Adrenal gland (tissue), 12 donors: ENCODE measurements around the gene TDRD10. TPM values are rescaled to one million over a fixed set of nuclear protein-coding genes. Genes with fewer than 3 reads are reported as not detected.

Source experiments
- DNase-seq, 7 donors: peaks; one replicate each; pipeline ENCODE4 v3.0.0-alpha.2; 2019 to 2020
- H3K27ac ChIP-seq, 5 donors: fragments of 200-600 bp; sonication (generic) in 4 of 5; 1 replicate in 3 of 5; 2 replicates in 2 of 5; pipeline versions ENCODE4 v1.5.1 to v1.8.0; 2016 to 2020; ENCODE audit warnings: mild to moderate bottlenecking in 1 of 5
- H3K27me3 ChIP-seq: fragments of 200-600 bp; 2 replicates; pipeline ENCODE4 v1.8.0; 2021
- H3K36me3 ChIP-seq, 2 donors: fragments of 200-600 bp; replicated peaks in 1 of 2; 1 replicate in 1 of 2; 2 replicates in 1 of 2; pipeline versions ENCODE4 v1.5.1 to v1.8.0; 2018 to 2022
- H3K4me1 ChIP-seq, 2 donors: fragments of 200-600 bp; replicated peaks in 1 of 2; 1 replicate in 1 of 2; 2 replicates in 1 of 2; pipeline versions ENCODE4 v1.5.1 to v1.8.0; 2018 to 2021
- H3K4me3 ChIP-seq, 4 donors: fragments of 200-600 bp; sonication (generic) in 3 of 4; one replicate each; pipeline ENCODE4 v1.5.1; 2016 to 2018
- H3K9me3 ChIP-seq, 3 donors: fragments of 200-600 bp; sonication (generic) in 1 of 3; replicated peaks in 1 of 3; 1 replicate in 2 of 3; 2 replicates in 1 of 3; pipeline versions ENCODE4 v1.5.1 to v1.8.0; 2016 to 2021
- CTCF ChIP-seq, 6 experiments: fragments of 450-650 bp in 4 of 6; fragments of 200-600 bp in 2 of 6; sonication (generic) in 1 of 6; IDR thresholded peaks; 1 replicate in 5 of 6; 2 replicates in 1 of 6; pipeline versions ENCODE4 v1.5.1 to v1.8.0; 2016 to 2021; ENCODE audit warnings: antibody characterized with exemption in 6 of 6, mild to moderate bottlenecking in 2 of 6, moderate library complexity in 1 of 6
- POLR2A ChIP-seq, 2 donors: fragments of 450-650 bp; IDR thresholded peaks; one replicate each; pipeline ENCODE4 v1.6.1; 2017; ENCODE audit warnings: antibody characterized with exemption in 2 of 2, mild to moderate bottlenecking in 2 of 2, moderate library complexity in 1 of 2
- WGBS, 4 donors: extraction: QIAGEN DNeasy Blood & Tissue Kit in 2 of 4; methylation state at CpG; one replicate each; pipeline versions ENCODE4 v1.1.5 to v1.1.7; 2013 to 2017; 5-methylcytosine and 5-hydroxymethylcytosine counted together
- intact Hi-C, 2 donors: fragments of 100-400 bp; cut with DNase I; formaldehyde crosslinking; loops; one replicate each; pipeline versions ENCODE4 v1.14.1 to v1.15.0; 2022 to 2023
- polyA plus RNA-seq, 3 donors: library from polyadenylated mRNA; stranded (reverse); fragments of 200-250 nt in 2 of 3; fragments of 350-450 nt in 1 of 3; fragmentation: Illumina TruSeq in 1 of 3; extraction: RNeasy Lipid Tissue Mini Kit (QIAGEN cat#74804) in 1 of 3; gene quantifications; one replicate each; pipeline ENCODE4 v1.2.3, GENCODE V29; 2013 to 2014
- total RNA-seq, 9 donors: library from RNA; depleted of rRNA in 4 of 9; stranded (reverse); fragments of >200 nt in 4 of 9; fragments of 120-200 nt in 1 of 9; fragmentation: NEBNext Ultra II Directional in 1 of 9; extraction: Animal tissue kit (Norgen Biotek cat#: 25700) in 1 of 9; gene quantifications; one replicate each; pipeline versions ENCODE4 v1.1.0 to v1.2.4, GENCODE V29; 2013 to 2023
- donor health status: healthy with polysubstance abuse.
- donor health status: Bipolar disorder and iron deficiency.
- donor health status: DM: yes; HTN: yes; CAD: no.
- donor health status: DM: no; HTN: no; CAD: no.
- donor health status: DM: no; HTN: no; CAD: no.
- donor health status: DM: yes; HTN: yes; CAD: no.

TDRD10 gene
- total and polyA plus RNA-seq, 12 donors, result 0.55 to 24.9 (median 3.6) TPM; not detected in 1

GRCh38 chr1:154514066-154514553, 12.1 kb downstream of the TDRD10 start:
- Histone ChIP-seq H3K4me1 (no peaks in the 10 kb centered on the region), H3K4me3 (no peak overlapping the region), H3K27ac (no peak overlapping the region), H3K27me3 (no peaks in the 10 kb centered on the region), H3K9me3 (no peaks in the 10 kb centered on the region), H3K36me3 (no peaks in the 10 kb centered on the region)
- no peak for DNase-seq
- TF ChIP-seq POLR2A (IDR thresholded peaks at IDR 0.05), result no peak
- no peak for TF ChIP-seq CTCF (IDR thresholded peaks at IDR 0.05)
- 78 to 88% (median 83%) methylated on average over 7 of the region's 7 CpGs for WGBS, 4 donors
- intact Hi-C loops, result no loop called here

DNA sequence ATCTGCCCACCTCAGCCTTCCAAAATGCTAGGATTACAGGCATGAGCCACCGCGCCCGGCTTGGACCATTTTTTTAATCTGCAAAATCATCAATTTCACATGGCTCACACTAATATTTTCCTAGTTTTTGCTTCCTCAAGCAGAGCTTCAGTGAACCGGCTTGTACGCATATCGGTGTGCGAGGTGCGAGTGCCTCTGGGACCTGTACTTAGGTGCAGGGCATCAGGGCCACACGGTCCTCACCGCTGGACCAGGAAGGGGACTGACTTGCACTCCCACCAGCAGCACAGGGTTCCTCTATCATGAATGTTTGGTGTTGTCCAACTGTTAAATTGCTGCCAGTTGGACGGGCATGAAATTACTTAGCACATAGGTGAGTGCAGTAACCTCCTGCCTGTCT, 15.6 kb downstream of the TDRD10 start:
- 93 to 97% (median 94%) methylated on average over 11 of the region's 11 CpGs for WGBS, 4 donors
- intact Hi-C loops, result no loop called here

DNA sequence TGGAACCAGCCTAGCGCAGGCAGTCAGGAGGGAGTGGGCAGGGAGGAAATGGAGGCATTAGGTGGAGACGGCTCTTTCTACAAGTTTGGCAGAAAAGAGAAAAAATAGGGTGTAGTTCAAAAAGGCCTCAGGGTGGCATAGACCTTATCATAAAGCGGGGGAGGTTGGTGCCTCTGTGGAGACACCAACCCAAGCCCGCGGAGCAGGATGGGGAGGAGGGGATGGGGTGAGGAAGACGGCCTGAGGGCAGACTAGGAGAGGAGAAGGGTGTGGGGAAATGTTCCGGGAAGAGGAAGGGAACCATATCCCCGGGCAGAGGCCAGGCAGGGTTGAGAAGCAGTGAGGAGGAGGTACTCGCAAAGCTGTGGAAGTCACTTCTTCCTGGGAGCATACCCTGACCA, 17.6 kb downstream of the TDRD10 start:
- peak overlapping the region in 2 of 5 donors; percentile 14 to 26 for H3K27ac ChIP-seq
- H3K4me1 ChIP-seq, result no peaks in the 10 kb centered on the region
- H3K27me3 ChIP-seq, result no peaks in the 10 kb centered on the region
- no peak overlapping the region for H3K4me3 ChIP-seq
- no peak for TF ChIP-seq CTCF (IDR thresholded peaks at IDR 0.05)
- no peak for TF ChIP-seq POLR2A (IDR thresholded peaks at IDR 0.05)
- intact Hi-C loops, result no loop called here
- no peaks in the 10 kb centered on the region for H3K36me3 ChIP-seq
- H3K9me3 ChIP-seq, result no peaks in the 10 kb centered on the region
- WGBS, 4 donors, result 71 to 79% (median 73%) methylated on average over 9 of the region's 9 CpGs
- DNase-seq, result peak in 4 of 7 donors; percentile 8 to 27 (median 20)

More for the DNA sequence above, 15.6 kb downstream of the TDRD10 start:
- no peak for DNase-seq
- no peaks in the 10 kb centered on the region for H3K36me3 ChIP-seq
- H3K27ac ChIP-seq, result no peak overlapping the region
- no peaks in the 10 kb centered on the region for H3K9me3 ChIP-seq
- no peaks in the 10 kb centered on the region for H3K27me3 ChIP-seq
- TF ChIP-seq CTCF (IDR thresholded peaks at IDR 0.05) (no peak), POLR2A (IDR thresholded peaks at IDR 0.05) (no peak)
- no peak overlapping the region for H3K4me3 ChIP-seq
- H3K4me1 ChIP-seq, result no peaks in the 10 kb centered on the region

DNA sequence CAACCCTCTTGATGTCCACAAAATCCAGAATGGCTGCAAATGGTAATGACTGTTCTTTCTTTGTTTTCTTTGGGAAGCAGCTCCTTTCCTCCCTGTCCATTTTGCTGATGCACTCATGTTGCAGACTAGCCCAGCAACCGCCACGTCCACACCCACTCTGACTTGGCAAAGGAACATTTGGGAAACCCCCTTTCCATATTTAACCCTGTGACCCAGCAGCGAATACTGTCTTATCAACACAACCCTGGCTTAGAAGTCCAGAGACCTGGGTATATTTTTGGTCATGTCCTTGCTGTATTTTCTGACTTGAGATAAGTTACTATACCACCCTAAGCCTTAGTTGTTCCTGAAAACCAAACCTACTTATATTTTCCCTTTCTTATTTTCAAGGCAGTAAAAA, 18.3 kb downstream of the TDRD10 start:
- WGBS, 4 donors, result 47 to 68% (median 54%) methylated on average over 3 of the region's 3 CpGs
- no peak overlapping the region for H3K4me3 ChIP-seq
- no peaks in the 10 kb centered on the region for H3K9me3 ChIP-seq
- intact Hi-C loops, result no loop called here
- no peak for TF ChIP-seq CTCF (IDR thresholded peaks at IDR 0.05)
- TF ChIP-seq POLR2A (IDR thresholded peaks at IDR 0.05), result no peak
- H3K4me1 ChIP-seq, result no peaks in the 10 kb centered on the region
- no peaks in the 10 kb centered on the region for H3K27me3 ChIP-seq
- H3K36me3 ChIP-seq, result no peaks in the 10 kb centered on the region
- DNase-seq, result peak in 1 of 7 donors; percentile 10
- no peak overlapping the region for H3K27ac ChIP-seq
